Mammary epithelial cell (primary cell): Measurements from ENCODE around the gene MAP4.

Experiments
- EZH2 ChIP-seq: IDR thresholded peaks from 2 replicates; pipeline ENCODE4 v1.6.1; 2012; ENCODE audit warnings: low read length, inconsistent platforms, borderline replicate concordance
- TF ChIP-seq, protein P1 (sequence below), 2 donors: IDR thresholded peaks in 1 of 2; conservative IDR thresholded peaks in 1 of 2; 2 replicates each; pipeline ENCODE4 v1.5.1; 2011 to 2012; ENCODE audit warnings: inconsistent platforms in 2 of 2, low read length in 2 of 2, mild to moderate bottlenecking in 2 of 2, control low read depth in 1 of 2, low read depth in 1 of 2; ENCODE audit not compliant: insufficient read depth in 1 of 2; ENCODE audit errors: extremely low read depth in 1 of 2

DNA sequence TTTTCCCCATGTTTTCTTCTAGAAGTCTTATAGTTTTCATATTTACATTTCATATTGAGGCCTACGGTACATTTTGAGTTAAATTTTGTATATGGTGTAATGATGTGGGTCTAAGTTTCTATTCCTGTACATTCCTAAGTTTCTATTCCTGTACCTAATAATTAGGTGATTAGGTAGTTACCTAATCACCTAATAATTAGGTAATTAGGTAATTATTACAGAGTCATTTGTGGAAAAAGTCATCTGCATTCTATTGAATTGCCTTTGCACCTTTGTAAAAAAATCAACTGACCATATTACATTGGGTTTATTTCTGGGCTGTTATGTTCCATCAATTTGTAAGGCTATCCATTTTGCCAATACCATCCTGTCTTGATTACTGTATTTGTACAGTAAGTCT, 37.1 kb downstream of the MAP4 start:
- TF ChIP-seq EZH2: no peak
- TF ChIP-seq, protein P1, sequence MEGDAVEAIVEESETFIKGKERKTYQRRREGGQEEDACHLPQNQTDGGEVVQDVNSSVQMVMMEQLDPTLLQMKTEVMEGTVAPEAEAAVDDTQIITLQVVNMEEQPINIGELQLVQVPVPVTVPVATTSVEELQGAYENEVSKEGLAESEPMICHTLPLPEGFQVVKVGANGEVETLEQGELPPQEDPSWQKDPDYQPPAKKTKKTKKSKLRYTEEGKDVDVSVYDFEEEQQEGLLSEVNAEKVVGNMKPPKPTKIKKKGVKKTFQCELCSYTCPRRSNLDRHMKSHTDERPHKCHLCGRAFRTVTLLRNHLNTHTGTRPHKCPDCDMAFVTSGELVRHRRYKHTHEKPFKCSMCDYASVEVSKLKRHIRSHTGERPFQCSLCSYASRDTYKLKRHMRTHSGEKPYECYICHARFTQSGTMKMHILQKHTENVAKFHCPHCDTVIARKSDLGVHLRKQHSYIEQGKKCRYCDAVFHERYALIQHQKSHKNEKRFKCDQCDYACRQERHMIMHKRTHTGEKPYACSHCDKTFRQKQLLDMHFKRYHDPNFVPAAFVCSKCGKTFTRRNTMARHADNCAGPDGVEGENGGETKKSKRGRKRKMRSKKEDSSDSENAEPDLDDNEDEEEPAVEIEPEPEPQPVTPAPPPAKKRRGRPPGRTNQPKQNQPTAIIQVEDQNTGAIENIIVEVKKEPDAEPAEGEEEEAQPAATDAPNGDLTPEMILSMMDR (conservative IDR thresholded peaks at IDR 0.05 in 1 of 2, IDR thresholded peaks at IDR 0.05 in 1 of 2; ENCODE audit: extremely low read depth in 1 of 2, insufficient read depth in 1 of 2, low read depth in 1 of 2, low read length in 2 of 2): no peak
